ENCODE data around the gene TMBIM4.

DNA sequence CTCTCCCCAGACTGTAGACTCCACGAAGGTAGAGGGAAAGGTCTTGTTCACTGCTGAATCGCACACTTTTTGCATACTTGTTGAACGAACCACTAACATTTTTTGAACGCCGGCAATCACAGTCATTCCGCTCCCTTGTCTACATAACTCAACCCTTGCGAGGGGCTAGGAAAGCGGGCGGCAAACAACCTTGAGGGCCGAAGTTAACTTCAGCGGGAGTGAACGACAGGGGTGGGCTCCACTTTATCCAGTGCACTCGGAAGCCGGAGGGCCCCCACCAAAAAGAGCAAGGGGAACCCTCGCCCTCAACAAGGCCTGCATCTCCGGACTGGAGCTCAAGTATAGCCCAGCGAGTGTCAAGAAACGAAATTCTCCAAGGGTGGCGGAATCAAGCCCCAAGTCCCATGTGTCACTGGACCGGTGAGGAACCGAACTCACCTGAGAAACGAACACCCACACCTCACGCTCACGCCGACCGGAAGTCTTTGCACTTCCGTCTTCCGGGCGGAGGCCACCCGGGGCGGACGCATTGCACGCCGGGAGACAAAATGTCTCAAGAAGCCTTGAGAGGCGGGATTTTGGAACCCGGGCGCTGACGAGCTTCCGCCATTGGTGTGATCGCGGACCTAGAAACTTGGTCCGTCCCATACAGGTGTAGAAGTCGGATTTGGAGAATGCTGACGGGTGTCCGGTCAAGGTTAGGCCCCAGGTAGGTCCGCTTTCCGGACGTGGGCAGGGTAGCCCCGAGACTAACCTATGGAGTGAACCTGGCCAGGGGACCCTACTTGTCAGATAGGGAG is 39.3 kb downstream of the TMBIM4 start, which contains the start of gene LLPH:
- no peak for TF ChIP-seq EZH2 (IDR thresholded peaks at IDR 0.05; ENCODE audit: borderline replicate concordance, low read length)
- TF ChIP-seq, protein P1, sequence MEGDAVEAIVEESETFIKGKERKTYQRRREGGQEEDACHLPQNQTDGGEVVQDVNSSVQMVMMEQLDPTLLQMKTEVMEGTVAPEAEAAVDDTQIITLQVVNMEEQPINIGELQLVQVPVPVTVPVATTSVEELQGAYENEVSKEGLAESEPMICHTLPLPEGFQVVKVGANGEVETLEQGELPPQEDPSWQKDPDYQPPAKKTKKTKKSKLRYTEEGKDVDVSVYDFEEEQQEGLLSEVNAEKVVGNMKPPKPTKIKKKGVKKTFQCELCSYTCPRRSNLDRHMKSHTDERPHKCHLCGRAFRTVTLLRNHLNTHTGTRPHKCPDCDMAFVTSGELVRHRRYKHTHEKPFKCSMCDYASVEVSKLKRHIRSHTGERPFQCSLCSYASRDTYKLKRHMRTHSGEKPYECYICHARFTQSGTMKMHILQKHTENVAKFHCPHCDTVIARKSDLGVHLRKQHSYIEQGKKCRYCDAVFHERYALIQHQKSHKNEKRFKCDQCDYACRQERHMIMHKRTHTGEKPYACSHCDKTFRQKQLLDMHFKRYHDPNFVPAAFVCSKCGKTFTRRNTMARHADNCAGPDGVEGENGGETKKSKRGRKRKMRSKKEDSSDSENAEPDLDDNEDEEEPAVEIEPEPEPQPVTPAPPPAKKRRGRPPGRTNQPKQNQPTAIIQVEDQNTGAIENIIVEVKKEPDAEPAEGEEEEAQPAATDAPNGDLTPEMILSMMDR (conservative IDR thresholded peaks at IDR 0.05 in 1 of 2, IDR thresholded peaks at IDR 0.05 in 1 of 2; ENCODE audit: extremely low read depth in 1 of 2, insufficient read depth in 1 of 2, low read depth in 1 of 2, low read length in 2 of 2): no peak

Data from mammary epithelial cell (primary cell).